Measurements from ENCODE around the gene SPPL2B. TPM values are rescaled to one million over a fixed set of nuclear protein-coding genes. Genes with fewer than 3 reads are reported as not detected.

The SPPL2B gene
- total and polyA plus RNA-seq, 8 donors: 13.6 to 450 (median 74.1) TPM

DNA sequence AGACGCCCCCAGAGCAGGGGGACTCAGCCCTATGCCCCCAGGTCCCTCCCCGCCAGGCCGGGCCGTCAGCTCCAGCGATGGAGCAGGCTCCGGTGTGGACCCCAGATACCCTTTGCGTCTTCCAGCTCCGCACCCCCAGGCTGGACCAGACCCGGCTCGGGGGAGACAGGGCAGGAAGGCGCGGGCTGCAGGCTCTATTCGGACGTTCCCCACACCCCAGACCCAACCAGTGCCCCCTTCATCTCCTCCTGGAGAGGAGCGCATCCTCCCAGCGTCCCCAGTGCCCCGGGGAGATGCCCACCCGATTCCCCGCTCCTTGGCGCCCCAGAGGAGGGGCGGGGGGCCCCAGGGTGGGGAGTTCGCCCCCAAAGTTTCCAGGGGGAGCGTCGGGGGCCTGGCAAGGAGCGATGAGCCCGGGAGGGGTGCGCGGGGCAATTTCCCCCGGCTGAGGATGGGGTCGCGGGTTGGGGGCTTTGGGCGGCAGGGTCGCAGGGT lies 20.9 kb upstream of the SPPL2B start:
- peaks cover 0 to 17% (median 11%) of the 10 kb centered on the region in 4 donors for H3K4me1 ChIP-seq
- H3K27me3 ChIP-seq: peaks cover 7 to 92% (median 63%) of the 10 kb centered on the region in 3 donors
- H3K36me3 ChIP-seq: no peaks in the 10 kb centered on the region
- intact Hi-C loops (cut with DNase I; ENCODE audit: low total_unique reads): no loop called here
- H3K27ac ChIP-seq: no peak overlapping the region
- no peaks in the 10 kb centered on the region for H3K9me3 ChIP-seq
- TF ChIP-seq POLR2AphosphoS5 (IDR thresholded peaks at IDR 0.05) (no peak), CTCF (IDR thresholded peaks at IDR 0.05) (no peak), POLR2A (IDR thresholded peaks at IDR 0.05) (no peak), EP300 (IDR thresholded peaks at IDR 0.05) (no peak)
- DNase-seq: no peak
- H3K4me3 ChIP-seq: peak overlapping the region in 2 of 4 donors; percentile 16 to 19
- WGBS, 5 donors: 13 to 41% (median 18%) methylated on average over 8 to 33 of the region's 33 CpGs

- DNase-seq: peak in 1 of 2 donors; percentile 46
- H3K27me3 ChIP-seq: peaks cover 7 to 92% (median 63%) of the 10 kb centered on the region in 3 donors
- H3K4me3 ChIP-seq: peak within 1 kb of the TSS; percentile 16 to 32 (median 20)
- intact Hi-C loops (cut with DNase I; ENCODE audit: low total_unique reads): no loop called here
- H3K27ac ChIP-seq: no peak within 1 kb of the TSS
- H3K9me3 ChIP-seq: no peaks in the 10 kb centered on the region
- WGBS, 5 donors: 5 to 20% (median 7%) methylated on average over 7 to 59 of the region's 63 CpGs
- TF ChIP-seq POLR2A (IDR thresholded peaks at IDR 0.05): no peak
- TF ChIP-seq POLR2AphosphoS5 (IDR thresholded peaks at IDR 0.05): no peak
- no peak for TF ChIP-seq EP300 (IDR thresholded peaks at IDR 0.05)
- no peak for TF ChIP-seq CTCF (IDR thresholded peaks at IDR 0.05)
- H3K4me1 ChIP-seq: peaks cover 0 to 11% (median 8%) of the 10 kb centered on the region in 4 donors
- no peaks in the 10 kb centered on the region for H3K36me3 ChIP-seq
Measured at GRCh38 chr19:2308114-2308556, 20.3 kb upstream of the SPPL2B start, which contains the start of gene LINGO3. TSS of gene LINGO3 (minus strand) at chr19:2308154. CDS start at chr19:2291776, 16,378 bp downstream.

DNA sequence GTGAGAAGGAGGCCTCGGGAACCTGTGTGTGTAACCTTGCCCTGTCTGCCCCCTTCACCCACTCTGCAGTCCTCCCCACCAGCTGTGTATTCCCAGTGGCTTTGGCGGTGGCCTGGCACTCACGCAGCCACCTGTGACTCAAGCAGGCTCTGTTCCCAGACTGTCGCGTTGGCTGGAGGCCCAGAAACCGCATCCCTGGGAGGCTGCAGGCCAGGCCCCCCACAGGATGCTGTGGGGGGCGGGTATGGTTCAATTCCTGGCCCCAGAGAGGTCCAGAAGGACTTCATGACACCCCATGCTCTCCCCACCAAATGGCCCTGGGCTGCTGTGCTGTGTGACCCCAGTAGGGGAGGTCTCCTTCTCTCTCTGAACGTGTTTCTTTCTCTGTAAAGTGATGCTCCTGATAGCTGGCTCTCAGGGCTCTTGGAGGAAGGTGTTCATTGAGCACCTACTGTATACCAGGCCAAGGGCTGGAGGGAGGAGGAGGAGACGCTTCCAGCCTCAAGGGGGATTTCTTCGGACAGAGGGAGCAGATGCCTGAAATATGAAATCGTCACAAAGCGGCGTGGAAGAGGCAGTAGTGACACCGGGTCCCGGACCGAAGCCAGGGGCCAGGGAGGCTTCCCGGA lies 18.6 kb upstream of the SPPL2B start:
- TF ChIP-seq POLR2AphosphoS5 (IDR thresholded peaks at IDR 0.05): no peak
- no peak for TF ChIP-seq EP300 (IDR thresholded peaks at IDR 0.05)
- TF ChIP-seq CTCF (IDR thresholded peaks at IDR 0.05): no peak
- no peak for TF ChIP-seq POLR2A (IDR thresholded peaks at IDR 0.05)
- H3K36me3 ChIP-seq: no peaks in the 10 kb centered on the region
- H3K4me3 ChIP-seq: no peak overlapping the region
- no peak overlapping the region for H3K27ac ChIP-seq
- peak in 1 of 2 donors; percentile 60 for DNase-seq
- WGBS, 5 donors: 44 to 62% (median 51%) methylated on average over 17 of the region's 17 CpGs
- H3K9me3 ChIP-seq: peaks cover 0 to 4% (median 3%) of the 10 kb centered on the region in 4 donors
- intact Hi-C loops (cut with DNase I; ENCODE audit: low total_unique reads): no loop called here
- peaks cover 0 to 11% (median 8%) of the 10 kb centered on the region in 4 donors for H3K4me1 ChIP-seq
- H3K27me3 ChIP-seq: peaks cover 7 to 87% (median 57%) of the 10 kb centered on the region in 3 donors

DNA sequence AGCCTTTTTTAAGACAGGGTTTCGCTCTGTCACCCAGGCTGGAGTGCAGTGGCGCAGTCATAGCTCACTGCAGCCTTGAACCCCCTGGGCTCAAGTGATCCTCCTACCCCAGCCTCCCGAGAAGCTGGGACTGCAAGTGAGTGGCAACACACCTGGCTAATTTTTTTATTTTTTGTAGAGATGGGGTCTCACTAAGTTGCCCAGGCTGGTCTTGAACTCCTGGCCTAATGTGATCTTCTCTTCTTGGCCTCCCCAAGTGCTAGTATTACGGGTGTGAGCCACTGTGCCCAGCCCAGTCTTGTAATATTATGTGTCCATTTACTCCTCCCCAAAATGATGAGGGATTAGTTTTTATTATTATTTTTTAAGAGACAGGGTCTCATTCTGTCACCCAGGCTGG lies 17.4 kb upstream of the SPPL2B start:
- no peak for TF ChIP-seq CTCF (IDR thresholded peaks at IDR 0.05)
- no peak for TF ChIP-seq EP300 (IDR thresholded peaks at IDR 0.05)
- no peak for TF ChIP-seq POLR2AphosphoS5 (IDR thresholded peaks at IDR 0.05)
- no peak for TF ChIP-seq POLR2A (IDR thresholded peaks at IDR 0.05)
- H3K27ac ChIP-seq: no peak overlapping the region
- intact Hi-C loops (cut with DNase I; ENCODE audit: low total_unique reads): no loop called here
- H3K9me3 ChIP-seq: peaks cover 0 to 13% (median 8%) of the 10 kb centered on the region in 4 donors
- no peak for DNase-seq
- 81 to 92% (median 90%) methylated on average over 4 of the region's 4 CpGs for WGBS, 5 donors
- H3K27me3 ChIP-seq: peaks cover 7 to 74% (median 57%) of the 10 kb centered on the region in 3 donors
- no peaks in the 10 kb centered on the region for H3K36me3 ChIP-seq
- peaks cover 0 to 16% (median 10%) of the 10 kb centered on the region in 4 donors for H3K4me1 ChIP-seq
- H3K4me3 ChIP-seq: no peak overlapping the region
